Jurkat, Clone E6-1 (cell line): ENCODE data around the gene CABP5.

Source experiments
- DNase-seq: peaks from one replicate; pipeline ENCODE4 v3.0.0-alpha.2; 2011; ENCODE audit warnings: low read depth, low spot score
- H3K4me3 ChIP-seq: 2 replicates; pipeline ENCODE4 v1.5.1; 2011; ENCODE audit warnings: mild to moderate bottlenecking, low read length, control low read depth, moderate library complexity

Gene CABP5

GRCh38 chr19:48041877-48042580 is 1.9 kb downstream of the CABP5 start:
- DNase-seq = no peak
- H3K4me3 ChIP-seq = no peak overlapping the region

GRCh38 chr19:48036765-48037164 is 7.1 kb downstream of the CABP5 start:
- no peak for DNase-seq
- no peak overlapping the region for H3K4me3 ChIP-seq

GRCh38 chr19:48033604-48034003 is 10.3 kb downstream of the CABP5 start:
- DNase-seq = no peak
- H3K4me3 ChIP-seq = no peak overlapping the region

- no peak overlapping the region for H3K4me3 ChIP-seq
- DNase-seq = no peak
These were observed 13.8 kb downstream of the CABP5 start for GRCh38 chr19:48030073-48030472.

GRCh38 chr19:48029431-48029830 is 14.4 kb downstream of the CABP5 start:
- H3K4me3 ChIP-seq = no peak overlapping the region
- no peak for DNase-seq

GRCh38 chr19:48025480-48025879 is 18.4 kb downstream of the CABP5 start:
- no peak overlapping the region for H3K4me3 ChIP-seq
- no peak for DNase-seq

GRCh38 chr19:48023518-48023917 is 20.4 kb downstream of the CABP5 start:
- no peak overlapping the region for H3K4me3 ChIP-seq
- DNase-seq = no peak

GRCh38 chr19:48023011-48023410 is 20.9 kb downstream of the CABP5 start:
- DNase-seq = no peak

GRCh38 chr19:48020686-48021085 is 23.2 kb downstream of the CABP5 start:
- no peak for DNase-seq
- no peak overlapping the region for H3K4me3 ChIP-seq

More at GRCh38 chr19:48023011-48023410, 20.9 kb downstream of the CABP5 start:
- no peak overlapping the region for H3K4me3 ChIP-seq

- DNase-seq = no peak
- no peak overlapping the region for H3K4me3 ChIP-seq
These were observed 32.7 kb downstream of the CABP5 start for GRCh38 chr19:48010932-48011758.

GRCh38 chr19:48006762-48007161 is 37.1 kb downstream of the CABP5 start:
- no peak for DNase-seq
- no peak overlapping the region for H3K4me3 ChIP-seq

- no peak overlapping the region for H3K4me3 ChIP-seq
- no peak for DNase-seq
These were observed 39.6 kb downstream of the CABP5 start for GRCh38 chr19:48004236-48004635.

- no peak overlapping the region for H3K4me3 ChIP-seq
- no peak for DNase-seq
These were observed 43.0 kb downstream of the CABP5 start for GRCh38 chr19:48000846-48001245.

GRCh38 chr19:47998800-47999199 is 45.1 kb downstream of the CABP5 start:
- H3K4me3 ChIP-seq = no peak overlapping the region
- DNase-seq = no peak

GRCh38 chr19:47996230-47996727 is 47.6 kb downstream of the CABP5 start:
- no peak for DNase-seq
- H3K4me3 ChIP-seq = no peak overlapping the region

- no peak for DNase-seq
- H3K4me3 ChIP-seq = no peak within 1 kb of the TSS
These were observed 49.6 kb downstream of the CABP5 start, which contains the start of gene ELSPBP1 for GRCh38 chr19:47994209-47994802. ELSPBP1 (plus strand) TSS chr19:47994632; CDS start chr19:48008668, 14,036 bp downstream.

- no peak for DNase-seq
- no peak within 1 kb of the TSS for H3K4me3 ChIP-seq
These were observed 51.8 kb downstream of the CABP5 start, which contains the start of gene BSPH1 for GRCh38 chr19:47992070-47992469. BSPH1 (minus strand) TSS chr19:47992170; CDS start chr19:47992081, 89 bp downstream.

GRCh38 chr19:47991191-47991808 is 52.6 kb downstream of the CABP5 start:
- no peak for DNase-seq
- H3K4me3 ChIP-seq = no peak overlapping the region
